Measurements from ENCODE around the gene IDUA. TPM values are rescaled to one million over a fixed set of nuclear protein-coding genes. Genes with fewer than 3 reads are reported as not detected.

IDUA gene
- total RNA-seq, 1 donor from 2014 or later, result 5.8 TPM

GRCh38 chr4:1018147-1019020, 31.5 kb downstream of the IDUA start:
- no peak for DNase-seq (ENCODE audit: low read depth)
- no peak for TF ChIP-seq CTCF (conservative IDR thresholded peaks at IDR 0.05; ENCODE audit: low read depth, low read length)
- no peak overlapping the region for H3K4me3 ChIP-seq (ENCODE audit: low read depth, low read length)

- no peak overlapping the region for H3K4me3 ChIP-seq (ENCODE audit: low read depth, low read length)
- DNase-seq (ENCODE audit: low read depth), result no peak
Measured at GRCh38 chr4:1019320-1019719, 32.5 kb downstream of the IDUA start.

GRCh38 chr4:1019729-1020470, 33.1 kb downstream of the IDUA start:
- no peak for DNase-seq (ENCODE audit: low read depth)
- TF ChIP-seq CTCF (conservative IDR thresholded peaks at IDR 0.05; ENCODE audit: low read depth, low read length), result no peak
- no peak overlapping the region for H3K4me3 ChIP-seq (ENCODE audit: low read depth, low read length)

More at GRCh38 chr4:1019320-1019719, 32.5 kb downstream of the IDUA start:
- TF ChIP-seq CTCF (conservative IDR thresholded peaks at IDR 0.05; ENCODE audit: low read depth, low read length), result no peak

- no peak for TF ChIP-seq CTCF (conservative IDR thresholded peaks at IDR 0.05; ENCODE audit: low read depth, low read length)
- H3K4me3 ChIP-seq (ENCODE audit: low read depth, low read length), result no peak overlapping the region
- DNase-seq (ENCODE audit: low read depth), result no peak
Measured at GRCh38 chr4:1021386-1022050, 34.7 kb downstream of the IDUA start.

- DNase-seq (ENCODE audit: low read depth), result no peak
- TF ChIP-seq CTCF (conservative IDR thresholded peaks at IDR 0.05; ENCODE audit: low read depth, low read length), result no peak
- no peak overlapping the region for H3K4me3 ChIP-seq (ENCODE audit: low read depth, low read length)
Measured at GRCh38 chr4:1022051-1022738, 35.4 kb downstream of the IDUA start.

GRCh38 chr4:1022739-1023066, 35.9 kb downstream of the IDUA start:
- no peak overlapping the region for H3K4me3 ChIP-seq (ENCODE audit: low read depth, low read length)
- no peak for TF ChIP-seq CTCF (conservative IDR thresholded peaks at IDR 0.05; ENCODE audit: low read depth, low read length)
- DNase-seq (ENCODE audit: low read depth), result no peak
